Ishikawa (cell line): ENCODE results near the gene SMDT1.
"Not testable (repeated sequence)": the region's sequence is repeated elsewhere in the genome, so short reads cannot be mapped to it uniquely, and the experiment has no call there.

Experiments used
- CEBPB ChIP-seq: IDR thresholded peaks from 2 replicates; pipeline ENCODE4 v1.6.1; 2012
- CREB1 ChIP-seq: IDR thresholded peaks from 2 replicates; pipeline ENCODE4 v1.6.1; 2012; ENCODE audit warnings: low read depth
- EGR1 ChIP-seq: IDR thresholded peaks from 2 replicates; pipeline ENCODE4 v1.6.1; 2012
- EP300 ChIP-seq: IDR thresholded peaks from 2 replicates; pipeline ENCODE4 v1.6.1; 2012; ENCODE audit warnings: borderline replicate concordance
- FOXM1 ChIP-seq: IDR thresholded peaks from 2 replicates; pipeline ENCODE4 v1.6.1; 2012; ENCODE audit warnings: low read depth, borderline replicate concordance
- NFIC ChIP-seq: IDR thresholded peaks from 2 replicates; pipeline ENCODE4 v1.6.1; 2012
- RAD21 ChIP-seq: IDR thresholded peaks from 2 replicates; pipeline ENCODE4 v1.6.1; 2012; ENCODE audit warnings: low read depth
- TAF1 ChIP-seq: IDR thresholded peaks from 2 replicates; pipeline ENCODE4 v1.6.1; 2012; ENCODE audit warnings: low read depth, mild to moderate bottlenecking
- TCF12 ChIP-seq: IDR thresholded peaks from 2 replicates; pipeline ENCODE4 v1.6.1; 2012; ENCODE audit warnings: low read depth
- TEAD4 ChIP-seq: IDR thresholded peaks from 2 replicates; pipeline ENCODE4 v1.6.1; 2012
- ZBTB7A ChIP-seq: IDR thresholded peaks from 2 replicates; pipeline ENCODE4 v1.6.1; 2012; ENCODE audit warnings: low read depth
- TF ChIP-seq, protein P1 (sequence below): IDR thresholded peaks from 2 replicates; pipeline ENCODE4 v1.6.1; 2012
- TF ChIP-seq, protein P2 (sequence below): IDR thresholded peaks from 2 replicates; pipeline ENCODE4 v1.6.1; 2012; ENCODE audit warnings: low read depth, mild to moderate bottlenecking
- TF ChIP-seq, protein P3 (sequence below): IDR thresholded peaks from 2 replicates; pipeline ENCODE4 v1.6.1; 2012

SMDT1 gene

DNA sequence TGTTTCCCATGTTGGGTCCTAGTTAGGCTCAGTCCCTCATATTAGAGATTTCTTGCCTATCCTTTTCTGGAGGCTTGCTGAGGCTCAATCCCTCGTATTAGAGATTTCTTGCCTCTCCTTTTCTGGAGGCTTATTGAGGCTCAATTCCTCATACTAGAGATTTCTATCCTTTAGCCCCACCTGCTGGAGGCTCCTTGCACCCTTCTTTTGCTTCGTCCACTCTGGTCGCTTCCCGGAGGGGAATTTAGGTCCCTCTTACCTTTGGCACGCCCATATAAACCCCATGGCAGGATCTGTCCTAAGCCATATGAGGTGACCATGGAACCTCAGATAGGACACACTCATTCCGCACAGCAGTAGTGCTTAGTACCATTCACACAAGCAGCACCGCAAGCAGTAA, 35.2 kb downstream of the SMDT1 start:
- TF ChIP-seq TCF12 (no peak), RAD21 (peak; percentile 34; the same call in 1 of the 2 replicates)

DNA sequence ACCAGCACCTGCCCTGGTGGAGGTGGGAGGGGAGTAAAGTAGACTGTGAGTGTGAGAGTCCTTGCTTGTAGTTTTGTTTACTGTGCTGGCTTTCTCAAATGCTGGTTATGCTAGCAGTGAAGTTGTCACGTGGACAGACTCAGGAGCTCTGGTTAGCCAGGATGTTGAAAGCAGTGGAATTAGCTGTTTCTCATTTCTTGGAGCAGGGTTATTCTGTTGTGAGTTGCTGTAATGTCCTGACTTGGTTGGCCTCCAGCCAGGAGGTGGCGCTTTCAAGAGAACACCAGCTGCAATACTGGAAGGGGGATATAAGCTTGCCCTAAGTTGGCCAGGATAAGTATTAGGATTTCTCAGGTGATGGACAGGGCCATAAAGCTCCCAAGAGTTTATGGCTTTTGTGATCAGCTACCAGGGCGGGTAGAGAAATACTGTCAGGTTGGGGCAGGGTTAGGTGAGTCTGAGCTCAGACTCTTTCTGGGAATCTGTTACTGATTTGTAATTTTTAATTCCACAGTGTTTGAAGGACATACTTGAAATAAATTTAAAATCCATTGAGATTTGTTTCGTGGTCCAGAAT, 37.4 kb downstream of the SMDT1 start:
- TF ChIP-seq CEBPB (no peak), TAF1 (no peak), NFIC (no peak), TEAD4 (no peak), EP300 (no peak), FOXM1 (no peak), ZBTB7A (no peak), EGR1 (no peak), CREB1 (no peak), TCF12 (no peak)
- TF ChIP-seq, protein P1, sequence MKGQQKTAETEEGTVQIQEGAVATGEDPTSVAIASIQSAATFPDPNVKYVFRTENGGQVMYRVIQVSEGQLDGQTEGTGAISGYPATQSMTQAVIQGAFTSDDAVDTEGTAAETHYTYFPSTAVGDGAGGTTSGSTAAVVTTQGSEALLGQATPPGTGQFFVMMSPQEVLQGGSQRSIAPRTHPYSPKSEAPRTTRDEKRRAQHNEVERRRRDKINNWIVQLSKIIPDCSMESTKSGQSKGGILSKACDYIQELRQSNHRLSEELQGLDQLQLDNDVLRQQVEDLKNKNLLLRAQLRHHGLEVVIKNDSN: no peak
- TF ChIP-seq, protein P2, sequence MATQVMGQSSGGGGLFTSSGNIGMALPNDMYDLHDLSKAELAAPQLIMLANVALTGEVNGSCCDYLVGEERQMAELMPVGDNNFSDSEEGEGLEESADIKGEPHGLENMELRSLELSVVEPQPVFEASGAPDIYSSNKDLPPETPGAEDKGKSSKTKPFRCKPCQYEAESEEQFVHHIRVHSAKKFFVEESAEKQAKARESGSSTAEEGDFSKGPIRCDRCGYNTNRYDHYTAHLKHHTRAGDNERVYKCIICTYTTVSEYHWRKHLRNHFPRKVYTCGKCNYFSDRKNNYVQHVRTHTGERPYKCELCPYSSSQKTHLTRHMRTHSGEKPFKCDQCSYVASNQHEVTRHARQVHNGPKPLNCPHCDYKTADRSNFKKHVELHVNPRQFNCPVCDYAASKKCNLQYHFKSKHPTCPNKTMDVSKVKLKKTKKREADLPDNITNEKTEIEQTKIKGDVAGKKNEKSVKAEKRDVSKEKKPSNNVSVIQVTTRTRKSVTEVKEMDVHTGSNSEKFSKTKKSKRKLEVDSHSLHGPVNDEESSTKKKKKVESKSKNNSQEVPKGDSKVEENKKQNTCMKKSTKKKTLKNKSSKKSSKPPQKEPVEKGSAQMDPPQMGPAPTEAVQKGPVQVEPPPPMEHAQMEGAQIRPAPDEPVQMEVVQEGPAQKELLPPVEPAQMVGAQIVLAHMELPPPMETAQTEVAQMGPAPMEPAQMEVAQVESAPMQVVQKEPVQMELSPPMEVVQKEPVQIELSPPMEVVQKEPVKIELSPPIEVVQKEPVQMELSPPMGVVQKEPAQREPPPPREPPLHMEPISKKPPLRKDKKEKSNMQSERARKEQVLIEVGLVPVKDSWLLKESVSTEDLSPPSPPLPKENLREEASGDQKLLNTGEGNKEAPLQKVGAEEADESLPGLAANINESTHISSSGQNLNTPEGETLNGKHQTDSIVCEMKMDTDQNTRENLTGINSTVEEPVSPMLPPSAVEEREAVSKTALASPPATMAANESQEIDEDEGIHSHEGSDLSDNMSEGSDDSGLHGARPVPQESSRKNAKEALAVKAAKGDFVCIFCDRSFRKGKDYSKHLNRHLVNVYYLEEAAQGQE: no peak
- TF ChIP-seq, protein P3, sequence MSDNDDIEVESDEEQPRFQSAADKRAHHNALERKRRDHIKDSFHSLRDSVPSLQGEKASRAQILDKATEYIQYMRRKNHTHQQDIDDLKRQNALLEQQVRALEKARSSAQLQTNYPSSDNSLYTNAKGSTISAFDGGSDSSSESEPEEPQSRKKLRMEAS: no peak

DNA sequence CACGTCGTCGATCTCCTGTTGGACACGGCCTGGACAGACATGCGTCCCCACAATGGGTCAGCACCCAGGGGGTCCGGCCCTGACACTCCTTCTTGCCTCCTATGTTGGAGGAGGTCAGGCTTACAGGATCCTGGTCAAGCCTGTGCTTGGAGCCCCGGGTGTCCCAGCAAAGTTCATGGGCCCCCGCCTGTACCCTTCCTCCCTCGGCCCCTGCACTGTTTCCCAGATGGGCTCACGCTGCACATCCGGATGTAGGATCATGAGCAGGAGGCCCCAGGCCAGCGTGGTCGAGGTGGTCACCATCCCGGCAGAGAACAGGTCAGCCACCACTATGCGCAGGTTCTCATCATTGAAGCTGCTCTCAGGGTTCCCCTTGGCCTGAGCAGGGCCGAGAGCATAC, 48.1 kb downstream of the SMDT1 start:
- TF ChIP-seq EGR1: no peak

DNA sequence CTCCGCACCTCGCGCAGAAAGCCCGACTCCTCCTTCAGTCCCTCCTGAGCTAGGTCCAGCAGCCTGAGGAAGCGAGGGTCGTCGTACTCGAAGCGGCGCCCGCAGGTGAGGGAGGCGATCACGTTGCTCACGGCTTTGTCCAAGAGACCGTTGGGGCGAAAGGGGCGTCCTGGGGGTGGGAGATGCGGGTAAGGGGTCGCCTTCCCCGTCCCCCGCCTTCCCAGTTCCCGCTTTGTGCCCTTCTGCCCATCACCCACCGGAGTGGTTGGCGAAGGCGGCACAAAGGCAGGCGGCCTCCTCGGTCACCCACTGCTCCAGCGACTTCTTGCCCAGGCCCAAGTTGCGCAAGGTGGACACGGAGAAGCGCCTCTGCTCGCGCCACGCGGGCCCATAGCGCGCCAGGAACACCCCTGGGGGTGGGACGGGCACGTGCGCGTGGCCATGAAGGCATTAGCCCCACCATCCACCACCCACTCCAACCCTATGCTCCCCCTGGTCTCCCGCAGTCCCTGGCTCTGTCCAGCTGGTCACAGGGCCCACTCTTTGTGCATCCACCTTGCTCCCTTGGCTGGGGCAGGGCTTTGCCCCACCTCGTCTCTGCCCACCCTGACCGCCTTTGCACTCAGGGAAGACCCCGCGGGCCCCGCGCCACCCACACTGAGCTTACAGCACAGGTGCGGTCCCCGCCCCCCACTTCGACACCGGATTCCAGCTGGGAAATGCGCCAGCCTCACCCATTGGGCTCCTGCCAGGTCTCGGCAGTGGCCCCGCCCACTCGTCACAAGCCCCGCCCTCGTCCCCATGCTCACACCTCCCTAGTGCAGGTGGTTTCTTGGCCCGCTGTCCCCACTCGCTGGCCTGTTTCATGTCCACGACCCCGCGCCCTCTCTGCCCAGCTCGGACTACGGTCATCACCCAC, 49.5 kb downstream of the SMDT1 start:
- TF ChIP-seq EP300 (peak; percentile 78; the same call in 1 of the 2 replicates), TCF12 (peak; percentile 95), NFIC (peak; percentile 98), EGR1 (peak; percentile 91), CEBPB (peak; percentile 87; the same call in 1 of the 2 replicates), TEAD4 (peak; percentile 90), RAD21 (peak; percentile 39; the same call in 1 of the 2 replicates), ZBTB7A (peak; percentile 100)
- TF ChIP-seq, protein P1: peak; percentile 38
- TF ChIP-seq, protein P3: peak; percentile 72
- TF ChIP-seq, protein P2: peak; percentile 38

DNA sequence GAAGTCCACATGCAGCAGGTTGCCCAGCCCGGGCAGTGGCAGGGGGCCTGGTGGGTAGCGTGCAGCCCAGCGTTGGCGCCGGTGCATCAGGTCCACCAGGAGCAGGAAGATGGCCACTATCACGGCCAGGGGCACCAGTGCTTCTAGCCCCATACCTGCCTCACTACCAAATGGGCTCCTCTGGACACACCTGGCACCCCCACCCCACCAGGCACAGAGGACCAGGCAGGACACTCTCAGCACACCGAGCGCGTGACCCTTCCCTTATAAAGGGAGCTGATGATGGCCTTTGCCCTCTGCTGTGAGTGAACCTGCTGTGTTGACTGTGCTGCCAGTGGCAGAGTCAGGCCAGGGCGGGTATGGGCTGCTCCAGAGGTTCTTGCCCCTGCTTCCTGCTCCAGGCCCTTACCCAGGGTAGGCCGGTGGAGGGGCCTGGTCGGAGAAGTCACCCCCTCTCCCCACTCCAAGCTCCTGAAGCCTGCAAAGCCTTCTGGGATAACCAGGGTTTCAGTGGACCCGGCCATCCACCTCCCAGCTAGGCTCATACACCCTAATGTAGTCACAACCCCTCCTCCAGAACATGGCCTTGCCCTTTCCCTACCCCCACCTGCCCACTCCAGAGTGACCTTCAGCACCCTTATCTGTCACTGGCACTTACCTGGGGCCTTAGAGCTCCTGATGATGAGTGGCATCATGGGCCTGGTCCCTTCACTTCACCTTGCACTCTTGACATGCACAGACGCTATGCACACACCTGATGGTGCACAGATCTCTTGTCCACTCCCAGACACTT, 51.3 kb downstream of the SMDT1 start, which contains the start of gene CYP2D6:
CYP2D6 (minus strand) TSS at position 172 of the 793 bp plus-strand sequence; CDS start at position 153, 19 bp downstream.
- TF ChIP-seq TAF1, TEAD4: not testable (repeated sequence)
- TF ChIP-seq, protein P1: not testable (repeated sequence)
